K562 (cell line): ENCODE measurements around the gene DDX54. TPM values are rescaled to one million over a fixed set of nuclear protein-coding genes. Genes with fewer than 3 reads are reported as not detected.

Experiments
- FIP1L1 ChIP-seq: fragments of 200-400 bp; formaldehyde crosslinking; IDR thresholded peaks from 2 replicates; pipeline ENCODE4 v1.6.1; 2018; ENCODE audit warnings: mild to moderate bottlenecking, low read depth, low read length; ENCODE audit not compliant: poor library complexity, severe bottlenecking
- GATAD2B ChIP-seq: fragments of 450-650 bp; IDR thresholded peaks from 2 replicates; pipeline ENCODE4 v1.6.1; 2017; ENCODE audit warnings: mild to moderate bottlenecking, borderline replicate concordance
- IRF9 ChIP-seq: fragments of 450-650 bp; IDR thresholded peaks from 2 replicates; pipeline ENCODE4 v1.6.1; 2016; ENCODE audit warnings: missing biosample characterization, missing genetic modification characterization
- NFIX ChIP-seq: fragments of 250-450 bp; sonication (Bioruptor Pico); IDR thresholded peaks from 2 replicates; pipeline ENCODE4 v1.4.0; 2020; ENCODE audit warnings: low read depth, mild to moderate bottlenecking, moderate library complexity
- NR0B1 ChIP-seq: fragments of 450-650 bp; IDR thresholded peaks from one replicate; pipeline ENCODE4 v1.6.1; 2018; ENCODE audit warnings: mild to moderate bottlenecking, moderate library complexity; ENCODE audit not compliant: partially characterized antibody
- POLR2AphosphoS5 ChIP-seq: IDR thresholded peaks from 2 replicates; pipeline ENCODE4 v1.6.1; 2011; ENCODE audit warnings: mild to moderate bottlenecking, low read depth, low read length, moderate library complexity; ENCODE audit not compliant: control insufficient read depth, insufficient read depth
- SIN3A ChIP-seq, 2 experiments: fragments of 150-350 bp in 1 of 2; IDR thresholded peaks; 2 replicates each; pipeline ENCODE4 v1.6.1; 2011 to 2016; ENCODE audit warnings: borderline replicate concordance in 2 of 2, low read depth in 2 of 2, low read length in 2 of 2, mild to moderate bottlenecking in 2 of 2, moderate library complexity in 2 of 2; ENCODE audit not compliant: control insufficient read depth in 1 of 2
- SMARCA5 ChIP-seq: fragments of 450-650 bp; IDR thresholded peaks from 2 replicates; pipeline ENCODE4 v1.6.1; 2016
- TCF15 ChIP-seq: fragments of 250-450 bp; sonication (Bioruptor Pico); IDR thresholded peaks from 2 replicates; pipeline ENCODE4 v1.8.0; 2022; ENCODE audit warnings: moderate library complexity, mild to moderate bottlenecking, inconsistent platforms
- ZFP1 ChIP-seq: fragments of 450-650 bp; formaldehyde crosslinking; IDR thresholded peaks from 2 replicates; pipeline ENCODE4 v1.4.0; 2020; ENCODE audit warnings: mild to moderate bottlenecking, mixed read lengths
- ZNF561 ChIP-seq: fragments of 450-650 bp; formaldehyde crosslinking; conservative IDR thresholded peaks from 2 replicates; pipeline ENCODE4 v1.4.0; 2020; ENCODE audit warnings: mild to moderate bottlenecking, moderate library complexity
- ZNF717 ChIP-seq: fragments of 250-450 bp; sonication (Bioruptor Pico); IDR thresholded peaks from 2 replicates; pipeline ENCODE4 v1.5.0; 2021
- ZNF830 ChIP-seq: fragments of 250-450 bp; sonication (Bioruptor Pico); IDR thresholded peaks from 2 replicates; pipeline ENCODE4 v1.5.0; 2021; ENCODE audit warnings: mild to moderate bottlenecking
- polyA plus RNA-seq, 8 experiments: library from polyadenylated mRNA; depleted of rRNA in 4 of 8; stranded (reverse) in 5 of 8; unstranded in 3 of 8; fragments of >200 nt; fragmentation: Nextera tagmentation in 2 of 8; fragmentation: Illumina TruSeq in 1 of 8; extraction: Ambion mirVana in 2 of 8; extraction: Trizol in 1 of 8; gene quantifications; 2 replicates each; pipeline versions ENCODE4 v1.2.1 to v1.2.3, GENCODE V29; 2011 to 2014; ENCODE audit warnings: inconsistent platforms in 1 of 8, missing spikeins in 1 of 8
- total RNA-seq, 7 experiments: library from RNA; depleted of rRNA in 6 of 7; stranded (reverse); fragments of >200 nt in 6 of 7; fragmentation: Illumina TruSeq in 2 of 7; extraction: Trizol in 2 of 7; gene quantifications; 2 replicates each; pipeline versions ENCODE4 v1.2.1 to v1.2.3, GENCODE V29; 2011 to 2021; ENCODE audit warnings: low replicate concordance in 1 of 7
- TF ChIP-seq, protein P1 (sequence below), 2 experiments: fragments of 450-650 bp; formaldehyde crosslinking in 1 of 2; IDR thresholded peaks; 2 replicates each; pipeline versions ENCODE4 v1.4.0 to v1.6.1; 2014 to 2020; ENCODE audit warnings: mild to moderate bottlenecking in 2 of 2, borderline replicate concordance in 1 of 2, low read depth in 1 of 2
- TF ChIP-seq, protein P2 (sequence below): fragments of 250-450 bp; sonication (Bioruptor Pico); IDR thresholded peaks from 2 replicates; pipeline ENCODE4 v1.9.0; 2021; ENCODE audit warnings: mild to moderate bottlenecking

The DDX54 gene
- total and polyA plus RNA-seq, 9 of the 15 experiments (the other 6 are each of a cell fraction or from before 2014, with no cell fraction given) = 1.4 to 135 (median 51.4) TPM

DNA sequence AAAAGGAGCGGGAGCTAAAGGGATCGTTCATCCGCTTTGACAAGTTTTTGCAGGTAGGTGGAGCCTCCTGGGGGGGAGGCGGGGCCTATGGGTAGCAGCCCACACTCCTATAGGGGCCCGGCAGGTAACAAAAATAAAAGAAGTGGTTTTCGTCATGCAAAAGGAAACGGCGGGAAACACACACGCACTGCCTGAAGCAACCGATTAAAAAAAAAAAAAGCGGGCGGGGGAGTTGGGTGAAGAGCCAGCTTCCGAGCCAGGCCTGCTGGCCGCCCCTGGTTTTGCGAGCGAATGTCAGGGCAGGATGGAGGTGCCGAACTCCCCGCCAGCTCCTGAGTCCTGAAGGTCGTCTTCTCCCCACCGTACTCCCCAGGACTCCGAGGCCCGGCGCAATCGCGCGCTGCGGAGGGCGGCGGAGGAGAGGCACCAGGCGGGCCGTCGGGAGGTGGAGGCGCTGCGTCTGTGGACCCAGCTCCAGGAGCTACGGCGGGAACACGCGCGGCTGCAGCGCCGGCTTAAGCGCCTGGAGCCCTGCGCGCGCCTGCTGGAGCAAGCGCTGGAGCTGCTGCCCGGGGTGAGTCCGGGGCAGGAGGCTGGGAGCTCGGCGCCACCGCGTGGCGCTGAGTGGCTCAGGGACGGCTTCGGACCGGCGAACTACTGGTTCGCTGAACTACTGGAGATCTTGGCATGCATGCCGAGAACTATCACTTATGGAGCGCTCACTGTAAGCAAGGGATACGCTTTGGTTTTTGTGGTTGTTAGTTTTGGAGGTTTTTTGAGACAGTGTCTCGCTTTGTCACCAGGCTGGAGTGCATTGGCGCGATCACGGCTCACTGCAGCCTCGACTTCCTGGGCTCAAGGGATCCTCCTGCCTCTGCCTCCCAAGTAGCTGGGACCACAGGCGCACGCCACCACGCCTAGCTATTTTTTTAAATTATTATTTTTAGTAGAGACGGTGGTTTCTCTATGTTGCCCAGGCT, 32.2 kb downstream of the DDX54 start (continued):
- TF ChIP-seq, protein P1, sequence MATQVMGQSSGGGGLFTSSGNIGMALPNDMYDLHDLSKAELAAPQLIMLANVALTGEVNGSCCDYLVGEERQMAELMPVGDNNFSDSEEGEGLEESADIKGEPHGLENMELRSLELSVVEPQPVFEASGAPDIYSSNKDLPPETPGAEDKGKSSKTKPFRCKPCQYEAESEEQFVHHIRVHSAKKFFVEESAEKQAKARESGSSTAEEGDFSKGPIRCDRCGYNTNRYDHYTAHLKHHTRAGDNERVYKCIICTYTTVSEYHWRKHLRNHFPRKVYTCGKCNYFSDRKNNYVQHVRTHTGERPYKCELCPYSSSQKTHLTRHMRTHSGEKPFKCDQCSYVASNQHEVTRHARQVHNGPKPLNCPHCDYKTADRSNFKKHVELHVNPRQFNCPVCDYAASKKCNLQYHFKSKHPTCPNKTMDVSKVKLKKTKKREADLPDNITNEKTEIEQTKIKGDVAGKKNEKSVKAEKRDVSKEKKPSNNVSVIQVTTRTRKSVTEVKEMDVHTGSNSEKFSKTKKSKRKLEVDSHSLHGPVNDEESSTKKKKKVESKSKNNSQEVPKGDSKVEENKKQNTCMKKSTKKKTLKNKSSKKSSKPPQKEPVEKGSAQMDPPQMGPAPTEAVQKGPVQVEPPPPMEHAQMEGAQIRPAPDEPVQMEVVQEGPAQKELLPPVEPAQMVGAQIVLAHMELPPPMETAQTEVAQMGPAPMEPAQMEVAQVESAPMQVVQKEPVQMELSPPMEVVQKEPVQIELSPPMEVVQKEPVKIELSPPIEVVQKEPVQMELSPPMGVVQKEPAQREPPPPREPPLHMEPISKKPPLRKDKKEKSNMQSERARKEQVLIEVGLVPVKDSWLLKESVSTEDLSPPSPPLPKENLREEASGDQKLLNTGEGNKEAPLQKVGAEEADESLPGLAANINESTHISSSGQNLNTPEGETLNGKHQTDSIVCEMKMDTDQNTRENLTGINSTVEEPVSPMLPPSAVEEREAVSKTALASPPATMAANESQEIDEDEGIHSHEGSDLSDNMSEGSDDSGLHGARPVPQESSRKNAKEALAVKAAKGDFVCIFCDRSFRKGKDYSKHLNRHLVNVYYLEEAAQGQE (IDR thresholded peaks at IDR 0.05; ENCODE audit: borderline replicate concordance) = peak; percentile 81
- TF ChIP-seq, protein P1 (CRISPR knock-in tag; IDR thresholded peaks at IDR 0.05; ENCODE audit: low read depth) = no peak
- TF ChIP-seq ZNF717 (CRISPR knock-in tag) (no peak), FIP1L1 (peak; percentile 74), POLR2AphosphoS5 (no peak), NR0B1 (no peak), IRF9 (tag) (no peak), GATAD2B (no peak), SIN3A (IDR thresholded peaks at IDR 0.05; ENCODE audit: borderline replicate concordance in 2 of 2, control insufficient read depth in 1 of 2, low read depth in 2 of 2, low read length in 2 of 2) (no peak), ZNF561 (CRISPR knock-in tag) (no peak), SMARCA5 (no peak), ZFP1 (CRISPR knock-in tag) (no peak), NFIX (CRISPR knock-in tag) (no peak), TCF15 (CRISPR knock-in tag) (no peak), ZNF830 (no peak)
- TF ChIP-seq, protein P2, sequence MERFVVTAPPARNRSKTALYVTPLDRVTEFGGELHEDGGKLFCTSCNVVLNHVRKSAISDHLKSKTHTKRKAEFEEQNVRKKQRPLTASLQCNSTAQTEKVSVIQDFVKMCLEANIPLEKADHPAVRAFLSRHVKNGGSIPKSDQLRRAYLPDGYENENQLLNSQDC (CRISPR knock-in tag) = no peak
